ENCODE measurements around the gene KLHL40. TPM values are rescaled to one million over a fixed set of nuclear protein-coding genes. Genes with fewer than 3 reads are reported as not detected.
A peak's percentile ranks its signal among the peaks of the same experiment; 100 is the strongest.

The KLHL40 gene
- total and polyA plus RNA-seq, 11 donors = 0.19 to 6.8 (median 0.73) TPM; not detected in 1

- ATAC-seq (peak in 1 of 4 donors; percentile 6), DNase-seq (no peak)
- Histone ChIP-seq H3K9me3 (no peaks in the 10 kb centered on the region), H3K36me3 (peaks cover 0 to 13% (median 0%) of the 10 kb centered on the region in 9 donors), H3K27ac (peak overlapping the region in 1 of 12 donors; percentile 57), H3K27me3 (no peaks in the 10 kb centered on the region), H3K4me1 (peaks cover 0 to 5% (median 0%) of the 10 kb centered on the region in 12 donors), H3K4me3 (no peak overlapping the region)
- TF ChIP-seq CTCF (IDR thresholded peaks at IDR 0.05) (no peak), POLR2A (IDR thresholded peaks at IDR 0.05) (no peak)
- intact Hi-C loops (cut with DNase I) = no loop called here
- 71 to 84% (median 76%) methylated on average over 13 of the region's 13 CpGs for WGBS, 4 donors
Measured at GRCh38 chr3:42691816-42692666, 6.7 kb downstream of the KLHL40 start.

GRCh38 chr3:42692667-42693529 is 7.6 kb downstream of the KLHL40 start:
- DNase-seq (no peak), ATAC-seq (no peak)
- no peaks in the 10 kb centered on the region for H3K9me3 ChIP-seq
- TF ChIP-seq POLR2A (IDR thresholded peaks at IDR 0.05) (no peak), CTCF (IDR thresholded peaks at IDR 0.05) (no peak)
- WGBS, 4 donors = 80 to 84% (median 83%) methylated on average over 15 to 17 of the region's 17 CpGs
- intact Hi-C loops (cut with DNase I) = no loop called here
- peak overlapping the region in 2 of 12 donors; percentile 18 to 57 for H3K27ac ChIP-seq
- peaks cover 0 to 18% (median 0%) of the 10 kb centered on the region in 9 donors for H3K36me3 ChIP-seq
- peaks cover 0 to 14% (median 0%) of the 10 kb centered on the region in 12 donors for H3K4me1 ChIP-seq
- no peak overlapping the region for H3K4me3 ChIP-seq
- H3K27me3 ChIP-seq = no peaks in the 10 kb centered on the region

GRCh38 chr3:42693530-42693930 is 8.2 kb downstream of the KLHL40 start:
- Histone ChIP-seq H3K4me3 (no peak overlapping the region), H3K4me1 (peaks cover 0 to 19% (median 2%) of the 10 kb centered on the region in 12 donors), H3K36me3 (peaks cover 0 to 18% (median 0%) of the 10 kb centered on the region in 9 donors), H3K9me3 (no peaks in the 10 kb centered on the region), H3K27me3 (no peaks in the 10 kb centered on the region), H3K27ac (peak overlapping the region in 2 of 12 donors; percentile 5 to 28)
- WGBS, 4 donors = 74 to 82% (median 79%) methylated on average over 4 of the region's 4 CpGs
- intact Hi-C loops (cut with DNase I) = no loop called here
- TF ChIP-seq CTCF (IDR thresholded peaks at IDR 0.05) (no peak), POLR2A (IDR thresholded peaks at IDR 0.05) (no peak)
- ATAC-seq = no peak
- DNase-seq = no peak

GRCh38 chr3:42694366-42694765 is 9.0 kb downstream of the KLHL40 start:
- no peak for DNase-seq
- TF ChIP-seq POLR2A (IDR thresholded peaks at IDR 0.05) (no peak), CTCF (IDR thresholded peaks at IDR 0.05) (no peak)
- no peak for ATAC-seq
- Histone ChIP-seq H3K27me3 (no peaks in the 10 kb centered on the region), H3K36me3 (peaks cover 0 to 18% (median 0%) of the 10 kb centered on the region in 9 donors), H3K4me3 (no peak overlapping the region), H3K4me1 (peaks cover 0 to 24% (median 3%) of the 10 kb centered on the region in 12 donors), H3K9me3 (no peaks in the 10 kb centered on the region), H3K27ac (peak overlapping the region in 1 of 12 donors; percentile 25)
- intact Hi-C loops (cut with DNase I) = no loop called here

Measured in heart left ventricle (tissue), 16 donors.